Uterus (tissue), 4 donors: ENCODE measurements around the gene IDH3A. TPM values are rescaled to one million over a fixed set of nuclear protein-coding genes. Genes with fewer than 3 reads are reported as not detected.

Experiments used
- DNase-seq, 2 donors: peaks; one replicate each; pipeline ENCODE4 v3.0.0-alpha.2; 2019 to 2020
- H3K27ac ChIP-seq, 2 donors: fragments of 200-600 bp; sonication (generic); 1 replicate in 1 of 2; 2 replicates in 1 of 2; pipeline ENCODE4 v1.5.1; 2016 to 2018
- H3K27me3 ChIP-seq, 2 donors: fragments of 200-600 bp; sonication (generic); one replicate each; pipeline ENCODE4 v1.5.1; 2018 to 2019; ENCODE audit warnings: control low read depth in 1 of 2
- H3K36me3 ChIP-seq, 2 donors: fragments of 200-600 bp; sonication (generic); one replicate each; pipeline ENCODE4 v1.5.1; 2019; ENCODE audit warnings: control low read depth in 1 of 2
- H3K4me1 ChIP-seq, 2 donors: fragments of 200-600 bp; sonication (generic); one replicate each; pipeline ENCODE4 v1.5.1; 2018 to 2019; ENCODE audit warnings: control low read depth in 1 of 2
- H3K4me3 ChIP-seq, 2 donors: fragments of 200-600 bp; sonication (generic); 1 replicate in 1 of 2; 2 replicates in 1 of 2; pipeline ENCODE4 v1.5.1; 2018 to 2019; ENCODE audit warnings: mild to moderate bottlenecking in 1 of 2
- H3K9me3 ChIP-seq, 2 donors: fragments of 200-600 bp; sonication (generic); one replicate each; pipeline ENCODE4 v1.5.1; 2019; ENCODE audit warnings: control low read depth in 1 of 2
- POLR2A ChIP-seq, 2 donors: fragments of 450-650 bp; IDR thresholded peaks; one replicate each; pipeline ENCODE4 v1.6.1; 2016; ENCODE audit warnings: antibody characterized with exemption in 2 of 2, mild to moderate bottlenecking in 1 of 2, moderate library complexity in 1 of 2
- intact Hi-C: fragments of 100-400 bp; cut with DNase I; formaldehyde crosslinking; loops from one replicate; pipeline ENCODE4 v1.15.1; 2023; ENCODE audit warnings: low total_unique reads
- total RNA-seq, 4 donors: library from RNA; depleted of rRNA in 3 of 4; stranded (reverse); fragments of >200 nt in 3 of 4; gene quantifications; one replicate each; pipeline versions ENCODE4 v1.1.0 to v1.2.4, GENCODE V29; 2014 to 2023
- TF ChIP-seq, protein P1 (sequence below), 4 experiments: fragments of 200-600 bp in 2 of 4; fragments of 450-650 bp in 2 of 4; sonication (generic) in 2 of 4; IDR thresholded peaks; one replicate each; pipeline ENCODE4 v1.5.1; 2016 to 2019; ENCODE audit warnings: antibody characterized with exemption in 4 of 4, mild to moderate bottlenecking in 2 of 4, moderate library complexity in 1 of 4
- donor health status: DM: yes; HTN: yes; CAD: no.

The IDH3A gene
- total RNA-seq, 4 donors from 2014 or later, result 60.1 to 118 (median 86.4) TPM

DNA sequence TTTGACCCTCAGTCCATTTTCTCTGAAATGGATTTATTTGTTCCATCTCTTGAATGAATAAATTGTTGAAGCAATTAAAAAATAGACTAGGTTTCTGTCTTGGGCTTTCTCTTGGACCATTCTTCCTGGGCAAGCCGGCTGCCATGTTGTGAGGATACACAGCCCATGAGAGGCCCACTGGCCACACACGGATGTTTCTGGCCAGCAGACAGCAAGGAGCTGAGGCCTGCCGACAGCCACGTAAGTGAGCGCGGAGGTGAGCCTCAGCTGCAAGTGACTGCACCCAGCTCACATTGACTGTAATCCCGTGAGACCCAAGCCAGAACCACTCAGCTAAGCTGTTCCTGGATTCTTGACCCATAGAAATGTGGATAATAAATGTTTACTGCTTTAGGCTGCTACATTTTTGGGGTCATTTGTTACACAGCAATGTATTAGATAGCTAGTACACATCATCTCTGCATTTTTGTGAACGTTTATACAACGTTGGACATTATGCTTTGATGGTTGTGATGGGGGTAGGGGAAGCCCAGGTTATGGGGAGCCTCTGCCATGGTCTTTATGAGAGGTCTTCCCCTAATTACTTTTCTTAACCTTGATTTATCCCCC is 22.8 kb downstream of the IDH3A start:
- no peak for TF ChIP-seq POLR2A (IDR thresholded peaks at IDR 0.05)
- TF ChIP-seq, protein P1, sequence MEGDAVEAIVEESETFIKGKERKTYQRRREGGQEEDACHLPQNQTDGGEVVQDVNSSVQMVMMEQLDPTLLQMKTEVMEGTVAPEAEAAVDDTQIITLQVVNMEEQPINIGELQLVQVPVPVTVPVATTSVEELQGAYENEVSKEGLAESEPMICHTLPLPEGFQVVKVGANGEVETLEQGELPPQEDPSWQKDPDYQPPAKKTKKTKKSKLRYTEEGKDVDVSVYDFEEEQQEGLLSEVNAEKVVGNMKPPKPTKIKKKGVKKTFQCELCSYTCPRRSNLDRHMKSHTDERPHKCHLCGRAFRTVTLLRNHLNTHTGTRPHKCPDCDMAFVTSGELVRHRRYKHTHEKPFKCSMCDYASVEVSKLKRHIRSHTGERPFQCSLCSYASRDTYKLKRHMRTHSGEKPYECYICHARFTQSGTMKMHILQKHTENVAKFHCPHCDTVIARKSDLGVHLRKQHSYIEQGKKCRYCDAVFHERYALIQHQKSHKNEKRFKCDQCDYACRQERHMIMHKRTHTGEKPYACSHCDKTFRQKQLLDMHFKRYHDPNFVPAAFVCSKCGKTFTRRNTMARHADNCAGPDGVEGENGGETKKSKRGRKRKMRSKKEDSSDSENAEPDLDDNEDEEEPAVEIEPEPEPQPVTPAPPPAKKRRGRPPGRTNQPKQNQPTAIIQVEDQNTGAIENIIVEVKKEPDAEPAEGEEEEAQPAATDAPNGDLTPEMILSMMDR (IDR thresholded peaks at IDR 0.05), result no peak
- DNase-seq, result no peak

GRCh38 chr15:78174401-78174800 is 25.2 kb downstream of the IDH3A start:
- no peak for DNase-seq
- no peaks in the 10 kb centered on the region for H3K27me3 ChIP-seq
- no peak overlapping the region for H3K4me3 ChIP-seq
- H3K27ac ChIP-seq, result no peak overlapping the region
- no peaks in the 10 kb centered on the region for H3K4me1 ChIP-seq
- TF ChIP-seq, protein P1 (IDR thresholded peaks at IDR 0.05), result no peak
- no peak for TF ChIP-seq POLR2A (IDR thresholded peaks at IDR 0.05)
- H3K9me3 ChIP-seq, result no peaks in the 10 kb centered on the region
- intact Hi-C loops, result no loop called here
- no peaks in the 10 kb centered on the region for H3K36me3 ChIP-seq

More for the DNA sequence above, 22.8 kb downstream of the IDH3A start:
- intact Hi-C loops, result no loop called here
- Histone ChIP-seq H3K36me3 (no peaks in the 10 kb centered on the region), H3K9me3 (no peaks in the 10 kb centered on the region), H3K27ac (no peak overlapping the region), H3K4me1 (no peaks in the 10 kb centered on the region), H3K4me3 (no peak overlapping the region), H3K27me3 (no peaks in the 10 kb centered on the region)

DNA sequence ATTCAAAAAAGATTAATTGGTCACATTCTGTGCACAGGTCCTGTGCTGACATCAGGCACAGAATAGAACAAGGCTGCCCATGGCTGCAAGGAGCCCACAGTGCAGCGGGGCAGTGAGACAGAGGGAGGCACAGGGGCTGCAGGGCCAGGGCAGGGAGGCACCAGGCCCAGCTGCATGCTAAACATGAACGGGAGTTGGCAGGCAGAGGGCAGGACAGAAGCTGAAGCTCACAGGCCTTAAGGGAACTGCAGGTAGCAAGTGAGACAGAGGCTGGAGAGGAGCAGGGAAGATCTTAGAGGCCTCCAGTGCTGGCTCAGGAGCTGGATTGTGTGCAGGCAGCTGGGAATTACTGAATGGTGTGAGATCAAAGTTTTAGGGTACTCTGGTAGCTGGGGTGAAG is 26.2 kb downstream of the IDH3A start:
- Histone ChIP-seq H3K4me1 (no peaks in the 10 kb centered on the region), H3K9me3 (no peaks in the 10 kb centered on the region), H3K27ac (no peak overlapping the region), H3K27me3 (no peaks in the 10 kb centered on the region), H3K36me3 (no peaks in the 10 kb centered on the region), H3K4me3 (no peak overlapping the region)
- no peak for TF ChIP-seq POLR2A (IDR thresholded peaks at IDR 0.05)
- TF ChIP-seq, protein P1 (IDR thresholded peaks at IDR 0.05), result no peak
- no peak for DNase-seq
- intact Hi-C loops, result no loop called here

DNA sequence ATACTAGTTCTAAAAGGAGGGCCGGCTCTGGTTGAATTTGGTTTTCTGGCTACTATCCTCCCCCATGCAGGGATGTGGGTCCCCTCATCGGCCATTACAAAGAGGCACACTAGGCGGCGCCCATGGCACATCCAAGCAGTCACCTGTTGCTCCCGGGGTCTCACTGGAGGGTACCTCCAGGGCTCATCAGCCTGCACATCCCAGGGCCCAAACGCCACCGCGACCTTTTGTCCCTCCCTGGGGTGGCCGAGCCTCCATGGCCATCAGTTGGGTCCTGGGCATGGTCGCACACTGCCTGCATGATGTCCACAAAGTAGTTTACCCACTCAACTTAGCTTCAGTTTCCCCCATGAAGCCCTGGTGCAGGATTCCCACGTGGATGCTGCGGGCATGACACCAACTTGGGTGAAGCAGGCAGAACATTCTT is 28.3 kb downstream of the IDH3A start:
- intact Hi-C loops, result no loop called here
- no peak for DNase-seq
- H3K9me3 ChIP-seq, result no peaks in the 10 kb centered on the region
- no peaks in the 10 kb centered on the region for H3K27me3 ChIP-seq
- H3K4me3 ChIP-seq, result no peak overlapping the region
- no peaks in the 10 kb centered on the region for H3K4me1 ChIP-seq
- TF ChIP-seq POLR2A (IDR thresholded peaks at IDR 0.05), result no peak
- TF ChIP-seq, protein P1 (IDR thresholded peaks at IDR 0.05), result no peak
- no peaks in the 10 kb centered on the region for H3K36me3 ChIP-seq
- no peak overlapping the region for H3K27ac ChIP-seq

- no peak for DNase-seq
- no peak overlapping the region for H3K27ac ChIP-seq
- H3K9me3 ChIP-seq, result no peaks in the 10 kb centered on the region
- H3K4me1 ChIP-seq, result no peaks in the 10 kb centered on the region
- intact Hi-C loops, result no loop called here
- H3K4me3 ChIP-seq, result no peak overlapping the region
- no peak for TF ChIP-seq POLR2A (IDR thresholded peaks at IDR 0.05)
- TF ChIP-seq, protein P1 (IDR thresholded peaks at IDR 0.05), result no peak
- H3K27me3 ChIP-seq, result no peaks in the 10 kb centered on the region
- H3K36me3 ChIP-seq, result no peaks in the 10 kb centered on the region
Observed at GRCh38 chr15:78178064-78178463, 28.9 kb downstream of the IDH3A start.
